H1 (cell line): ENCODE measurements around the gene ADIPOR2. TPM values are rescaled to one million over a fixed set of nuclear protein-coding genes. Genes with fewer than 3 reads are reported as not detected.

ENCODE experiments used
- CTCF ChIA-PET: fragments of 300-600 bp; sonication (Branson Sonifier 250); formaldehyde crosslinking; loops from one replicate; lab custom pipeline; 2021; ENCODE audit not compliant: partially characterized antibody; lab: Charles Lee
- POLR2A ChIA-PET: fragments of 300-600 bp; sonication (Branson Sonifier 250); formaldehyde crosslinking; loops from one replicate; lab custom pipeline; 2021; ENCODE audit warnings: inconsistent platforms; ENCODE audit not compliant: partially characterized antibody; lab: Charles Lee
- DNase-seq, 2 experiments: peaks; one replicate each; pipeline versions ENCODE4 v3.0.0 to v3.0.0-alpha.2; 2010 to 2022; ENCODE audit warnings: low spot score in 2 of 2, low read depth in 1 of 2, mixed read lengths in 1 of 2
- FAIRE-seq: peaks from 2 replicates; lab custom pipeline; 2011; peaks lifted over from hg19 to GRCh38; lab: Jason Lieb, UNC
- H2AFZ ChIP-seq: 2 replicates; pipeline ENCODE4 v1.8.1; 2012; ENCODE audit warnings: low read length, inconsistent platforms
- H2AK5ac ChIP-seq: 2 replicates; pipeline ENCODE4 v1.6.1; 2013; ENCODE audit warnings: low read depth, low read length
- H2BK120ac ChIP-seq: replicated peaks from 2 replicates; pipeline ENCODE3; 2013; ENCODE audit warnings: low read depth, low read length, inconsistent platforms
- H2BK12ac ChIP-seq: 2 replicates; pipeline ENCODE4 v1.6.1; 2013; ENCODE audit warnings: low read depth, low read length
- H2BK15ac ChIP-seq: 2 replicates; pipeline ENCODE4 v1.6.1; 2013; ENCODE audit warnings: low read length
- H2BK20ac ChIP-seq: 2 replicates; pipeline ENCODE4 v1.6.1; 2013; ENCODE audit warnings: low read length
- H2BK5ac ChIP-seq: 2 replicates; pipeline ENCODE4 v1.6.1; 2013; ENCODE audit warnings: low read depth, low read length
- H3K14ac ChIP-seq: 2 replicates; pipeline ENCODE4 v1.6.1; 2013; ENCODE audit warnings: inconsistent platforms; ENCODE audit not compliant: insufficient read length
- H3K18ac ChIP-seq: 2 replicates; pipeline ENCODE4 v1.6.1; 2013; ENCODE audit warnings: low read length; ENCODE audit errors: extremely low read depth
- H3K23ac ChIP-seq: 2 replicates; pipeline ENCODE4 v1.6.1; 2013; ENCODE audit warnings: inconsistent platforms; ENCODE audit not compliant: insufficient read length
- H3K23me2 ChIP-seq: 2 replicates; pipeline ENCODE4 v1.6.1; 2013; ENCODE audit warnings: low read depth, low read length
- H3K27ac ChIP-seq: 2 replicates; pipeline ENCODE4 v1.6.1; 2011; ENCODE audit warnings: low read depth, low read length, inconsistent platforms
- H3K27me3 ChIP-seq, 4 experiments: replicated peaks in 1 of 4; 1 replicate in 1 of 4; 2 replicates in 3 of 4; pipeline versions ENCODE4 v1.6.1 to v1.8.1; 2011 to 2013; ENCODE audit warnings: low read length in 3 of 4, mild to moderate bottlenecking in 3 of 4, inconsistent platforms in 2 of 4, mixed read lengths in 2 of 4, moderate library complexity in 1 of 4; ENCODE audit not compliant: control insufficient read depth in 3 of 4, insufficient read depth in 3 of 4; ENCODE audit errors: extremely low read depth in 1 of 4
- H3K36me3 ChIP-seq, 4 experiments: 2 replicates each; pipeline versions ENCODE4 v1.6.1 to v1.8.1; 2011 to 2013; ENCODE audit warnings: mild to moderate bottlenecking in 4 of 4, low read length in 3 of 4, moderate library complexity in 2 of 4, control low read depth in 1 of 4, inconsistent platforms in 1 of 4; ENCODE audit not compliant: insufficient read depth in 4 of 4, control insufficient read depth in 2 of 4
- H3K4ac ChIP-seq: replicated peaks from 2 replicates; pipeline ENCODE3; 2013; ENCODE audit warnings: low read length, low read depth, mixed read lengths, inconsistent platforms; ENCODE audit not compliant: insufficient read length
- H3K4me1 ChIP-seq, 4 experiments: replicated peaks in 1 of 4; 1 replicate in 1 of 4; 2 replicates in 3 of 4; pipeline versions ENCODE4 v1.6.1 to v1.8.1; 2011 to 2013; ENCODE audit warnings: low read length in 3 of 4, inconsistent platforms in 2 of 4, mixed read lengths in 1 of 4; ENCODE audit not compliant: insufficient read depth in 4 of 4, control insufficient read depth in 3 of 4
- H3K4me2 ChIP-seq, 2 experiments: 2 replicates each; pipeline versions ENCODE4 v1.6.1 to v1.8.1; 2011 to 2013; ENCODE audit warnings: low read depth in 2 of 2, low read length in 2 of 2, control low read depth in 1 of 2, inconsistent platforms in 1 of 2, mild to moderate bottlenecking in 1 of 2; ENCODE audit not compliant: insufficient read depth in 1 of 2
- H3K4me3 ChIP-seq, 4 experiments: fragments of 200-600, 300-600 bp in 1 of 4; sonication (generic), shearing (Covaris generic), sonication (Bioruptor Twin) in 1 of 4; 2 replicates each; pipeline versions ENCODE4 v1.5.1 to v1.8.1; 2011 to 2016; ENCODE audit warnings: low read length in 4 of 4, low read depth in 3 of 4, control low read depth in 2 of 4, inconsistent platforms in 2 of 4, mild to moderate bottlenecking in 2 of 4, mixed read lengths in 1 of 4, moderate library complexity in 1 of 4; ENCODE audit not compliant: insufficient read depth in 2 of 4; ENCODE audit errors: extremely low read depth in 1 of 4
- H3K56ac ChIP-seq: replicated peaks from 2 replicates; pipeline ENCODE3; 2013; ENCODE audit warnings: low read depth, mild to moderate bottlenecking, mixed read lengths, low read length, inconsistent platforms; ENCODE audit not compliant: insufficient read length
- H3K79me1 ChIP-seq: 2 replicates; pipeline ENCODE4 v1.6.1; 2013; ENCODE audit warnings: low read depth, low read length, control low read depth
- H3K79me2 ChIP-seq, 2 experiments: 2 replicates each; pipeline versions ENCODE4 v1.6.1 to v1.8.1; 2012 to 2013; ENCODE audit warnings: low read length in 2 of 2, mild to moderate bottlenecking in 2 of 2, inconsistent platforms in 1 of 2; ENCODE audit not compliant: insufficient read depth in 2 of 2, control insufficient read depth in 1 of 2
- H3K9ac ChIP-seq, 4 experiments: replicated peaks in 1 of 4; 1 replicate in 1 of 4; 2 replicates in 3 of 4; pipeline versions ENCODE4 v1.6.1 to v1.8.1; 2011 to 2013; ENCODE audit warnings: low read depth in 3 of 4, low read length in 3 of 4, control low read depth in 2 of 4, mild to moderate bottlenecking in 2 of 4, moderate library complexity in 2 of 4, inconsistent platforms in 1 of 4; ENCODE audit errors: extremely low read depth in 1 of 4
- H3K9me3 ChIP-seq, 2 experiments: 2 replicates each; pipeline versions ENCODE4 v1.6.1 to v1.8.1; 2012 to 2013; ENCODE audit warnings: mild to moderate bottlenecking in 2 of 2, moderate library complexity in 2 of 2, control low read depth in 1 of 2, inconsistent platforms in 1 of 2, low read depth in 1 of 2, low read length in 1 of 2, mixed read lengths in 1 of 2; ENCODE audit not compliant: insufficient read depth in 2 of 2
- H4K20me1 ChIP-seq, 2 experiments: replicated peaks in 1 of 2; 2 replicates each; pipeline versions ENCODE3 to v1.8.1; 2011 to 2013; ENCODE audit warnings: inconsistent platforms in 2 of 2, low read length in 2 of 2, mild to moderate bottlenecking in 1 of 2; ENCODE audit not compliant: insufficient read depth in 2 of 2, control insufficient read depth in 1 of 2
- H4K5ac ChIP-seq: 2 replicates; pipeline ENCODE4 v1.6.1; 2013; ENCODE audit warnings: low read length, low read depth, mixed read lengths, inconsistent platforms; ENCODE audit not compliant: insufficient read length
- H4K8ac ChIP-seq: 2 replicates; pipeline ENCODE4 v1.8.0; 2013; ENCODE audit warnings: mild to moderate bottlenecking, moderate library complexity, low read length, inconsistent platforms; ENCODE audit not compliant: insufficient read depth; ENCODE audit errors: extremely low read depth
- H4K91ac ChIP-seq: replicated peaks from 2 replicates; pipeline ENCODE3; 2013; ENCODE audit warnings: low read length, mixed read lengths, inconsistent platforms; ENCODE audit not compliant: insufficient read length
- ASH2L ChIP-seq: fragments of 200-600, 300-600 bp; sonication (generic); IDR thresholded peaks from one replicate; pipeline ENCODE4 v1.7.1; 2017; ENCODE audit warnings: low read length
- BACH1 ChIP-seq: IDR thresholded peaks from 2 replicates; pipeline ENCODE4 v1.6.1; 2012; ENCODE audit warnings: low read length, improper control_type of control experiment
- CEBPB ChIP-seq: IDR thresholded peaks from 2 replicates; pipeline ENCODE4 v1.6.1; 2012; ENCODE audit warnings: low read depth, low read length
- EGR1 ChIP-seq: IDR thresholded peaks from 2 replicates; pipeline ENCODE4 v1.6.1; 2011; ENCODE audit warnings: low read depth, low read length, borderline replicate concordance
- HDAC2 ChIP-seq, 2 experiments: fragments of 300-600 bp in 1 of 2; sonication (generic) in 1 of 2; IDR thresholded peaks; 2 replicates each; pipeline ENCODE4 v1.6.1; 2011 to 2012; ENCODE audit warnings: low read depth in 2 of 2, low read length in 2 of 2, mild to moderate bottlenecking in 2 of 2, moderate library complexity in 2 of 2, borderline replicate concordance in 1 of 2, inconsistent platforms in 1 of 2
- JUND ChIP-seq: IDR thresholded peaks from 2 replicates; pipeline ENCODE4 v1.6.1; 2011; ENCODE audit warnings: mild to moderate bottlenecking, improper control_type of control experiment, low read length
- KDM5A ChIP-seq: fragments of 200-600 bp; IDR thresholded peaks from 2 replicates; pipeline ENCODE4 v1.7.1; 2012; ENCODE audit warnings: mild to moderate bottlenecking, low read length, inconsistent platforms, mixed read lengths
- TAF7 ChIP-seq: optimal IDR thresholded peaks from 2 replicates; pipeline ENCODE3; 2011; ENCODE audit warnings: low read depth, mild to moderate bottlenecking, inconsistent platforms, low read length, moderate library complexity, borderline replicate concordance
- WGBS, 2 experiments: shearing (Covaris generic) in 1 of 2; methylation state at CpG; one replicate each; pipeline versions ENCODE4 v1.1.6 to v1.1.7; 2013 to 2015; ENCODE audit warnings: low lambda C conversion rate in 2 of 2, mixed read lengths in 2 of 2, inconsistent platforms in 1 of 2, low coverage in 1 of 2, missing lambda C conversion rate in 1 of 2; ENCODE audit not compliant: insufficient replicate concordance in 2 of 2, insufficient coverage in 1 of 2, insufficient read length in 1 of 2; ENCODE audit errors: extremely low coverage in 1 of 2, missing lambda C conversion rate in 1 of 2; 5-methylcytosine and 5-hydroxymethylcytosine counted together
- polyA plus RNA-seq, 7 experiments: library from polyadenylated mRNA; depleted of rRNA in 3 of 7; stranded (reverse) in 5 of 7; unstranded in 2 of 7; fragments of >200 nt in 5 of 7; fragments of 200-250 nt in 2 of 7; gene quantifications; 1 replicate in 5 of 7; 2 replicates in 1 of 7; 4 replicates in 1 of 7; pipeline versions ENCODE4 v1.2.1 to v1.2.3, GENCODE V29; 2011 to 2013; ENCODE audit warnings: missing spikeins in 2 of 7, mixed read lengths in 2 of 7
- total RNA-seq: library from RNA; stranded (reverse); fragmentation: NEBNext Ultra II Directional; extraction: Animal tissue kit (Norgen Biotek cat#: 25700); gene quantifications from 2 replicates; pipeline ENCODE4 v1.2.1, GENCODE V29; 2021
- TF ChIP-seq, protein P1 (sequence below), 3 experiments: IDR thresholded peaks; 1 replicate in 2 of 3; 2 replicates in 1 of 3; pipeline versions ENCODE4 v1.5.1 to v1.6.1; 2011; ENCODE audit warnings: low read length in 3 of 3, mild to moderate bottlenecking in 3 of 3, inconsistent platforms in 2 of 3, low read depth in 1 of 3, moderate library complexity in 1 of 3; ENCODE audit not compliant: insufficient read depth in 1 of 3; ENCODE audit errors: control extremely low read depth in 1 of 3

ADIPOR2 gene
- total and polyA plus RNA-seq, 2 of the 8 experiments (the other 6 are each of a cell fraction or from before 2014, with no cell fraction given) = 17.5 to 50.8 TPM

DNA sequence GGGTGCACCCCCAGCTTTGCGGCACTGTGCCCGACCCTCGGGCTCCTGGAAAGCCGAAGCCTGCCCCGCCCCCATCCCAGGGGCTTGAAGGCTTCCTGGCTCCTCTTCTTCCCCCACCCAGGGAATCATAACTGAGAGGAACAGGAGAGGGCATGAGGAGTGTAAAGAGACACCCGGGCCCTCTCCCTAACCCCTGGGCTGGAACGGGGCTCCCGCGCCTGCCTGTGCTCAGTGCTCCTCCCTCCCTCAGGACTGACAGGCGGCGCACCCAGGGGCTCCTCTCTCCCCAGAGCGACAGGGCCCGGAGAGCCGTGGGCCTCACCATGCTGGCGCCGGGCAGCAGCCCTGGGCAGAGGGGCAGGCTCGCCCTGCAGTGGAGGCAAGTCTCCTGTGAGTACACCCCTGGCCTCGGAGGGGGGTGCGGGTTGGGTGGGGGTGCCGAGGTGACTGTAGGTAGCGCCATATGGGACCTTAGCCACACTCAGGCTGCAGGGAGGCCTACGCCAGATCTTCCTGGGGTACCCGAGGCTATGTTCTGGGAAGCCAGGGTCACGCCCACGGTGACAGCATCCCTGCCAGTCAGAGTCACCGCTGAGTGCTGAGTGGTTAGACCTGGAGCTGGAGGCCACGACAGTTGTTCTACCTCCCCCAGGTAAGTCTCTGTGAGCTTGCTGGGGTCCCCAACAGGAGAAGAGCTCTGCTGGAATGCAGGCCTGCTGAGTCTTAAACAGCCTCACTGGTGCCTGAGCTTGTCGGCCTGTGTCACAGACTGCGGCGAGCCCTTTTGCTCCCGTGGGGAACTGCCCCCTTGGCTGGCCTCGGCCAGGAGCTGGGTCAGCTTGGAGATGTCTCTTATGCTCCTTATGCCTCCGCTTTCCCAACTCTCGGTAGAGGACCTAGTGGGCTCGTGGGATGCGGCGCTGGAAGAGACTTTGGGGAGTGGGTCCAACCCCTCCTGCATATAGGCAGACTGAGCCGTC, 137.2 kb downstream of the ADIPOR2 start:
- H3K4ac ChIP-seq = no peak overlapping the region
- no peak overlapping the region for H2BK20ac ChIP-seq
- H2BK12ac ChIP-seq = no peak overlapping the region
- ChIA-PET CTCF (interaction anchor here (0.7 to 3.9 kb wide), 5 partner anchors 12 to 112 kb away, joined by 3 to 20 read pairs (median 4); no protein-coding TSS in a partner anchor), POLR2A (no interaction called here)
- FAIRE-seq = no peak
- H2BK15ac ChIP-seq = no peak overlapping the region
- no peak overlapping the region for H3K14ac ChIP-seq
- H3K36me3 ChIP-seq = no peaks in the 10 kb centered on the region
- no peaks in the 10 kb centered on the region for H3K79me2 ChIP-seq
- no peak overlapping the region for H4K91ac ChIP-seq
- no peak overlapping the region for H4K5ac ChIP-seq
- H3K23me2 ChIP-seq = peaks cover 3% of the 10 kb centered on the region; the same call in 1 of the 2 replicates
- 79% methylated on average over 29 of the region's 38 CpGs; no CpG with 5 or more reads in 1 of the 2 experiments for WGBS, 2 experiments
- no peak overlapping the region for H3K4me2 ChIP-seq
- no peak overlapping the region for H2BK120ac ChIP-seq
- no peak overlapping the region for H4K8ac ChIP-seq
- H3K56ac ChIP-seq = no peak overlapping the region
- H3K23ac ChIP-seq = no peak overlapping the region
- H3K18ac ChIP-seq = no peak overlapping the region
- peaks cover 0 to 8% (median 6%) of the 10 kb centered on the region in 4 experiments; a peak in 5 of 7 replicates for H3K4me1 ChIP-seq
- no peak overlapping the region for H2AK5ac ChIP-seq
- H2AFZ ChIP-seq = no peak overlapping the region
- H3K9me3 ChIP-seq = no peaks in the 10 kb centered on the region
- H3K27me3 ChIP-seq = peaks cover 0 to 5% (median 2%) of the 10 kb centered on the region in 4 experiments; a peak in 3 of 7 replicates
- no peak overlapping the region for H3K9ac ChIP-seq
- H3K79me1 ChIP-seq = no peaks in the 10 kb centered on the region; the same call in 1 of the 2 replicates
- H3K4me3 ChIP-seq = no peak overlapping the region
- peaks cover 0 to 4% of the 10 kb centered on the region in 2 experiments for H4K20me1 ChIP-seq
- no peak overlapping the region for H3K27ac ChIP-seq
- no peak overlapping the region for H2BK5ac ChIP-seq
- no peak for DNase-seq
- TF ChIP-seq, protein P1, sequence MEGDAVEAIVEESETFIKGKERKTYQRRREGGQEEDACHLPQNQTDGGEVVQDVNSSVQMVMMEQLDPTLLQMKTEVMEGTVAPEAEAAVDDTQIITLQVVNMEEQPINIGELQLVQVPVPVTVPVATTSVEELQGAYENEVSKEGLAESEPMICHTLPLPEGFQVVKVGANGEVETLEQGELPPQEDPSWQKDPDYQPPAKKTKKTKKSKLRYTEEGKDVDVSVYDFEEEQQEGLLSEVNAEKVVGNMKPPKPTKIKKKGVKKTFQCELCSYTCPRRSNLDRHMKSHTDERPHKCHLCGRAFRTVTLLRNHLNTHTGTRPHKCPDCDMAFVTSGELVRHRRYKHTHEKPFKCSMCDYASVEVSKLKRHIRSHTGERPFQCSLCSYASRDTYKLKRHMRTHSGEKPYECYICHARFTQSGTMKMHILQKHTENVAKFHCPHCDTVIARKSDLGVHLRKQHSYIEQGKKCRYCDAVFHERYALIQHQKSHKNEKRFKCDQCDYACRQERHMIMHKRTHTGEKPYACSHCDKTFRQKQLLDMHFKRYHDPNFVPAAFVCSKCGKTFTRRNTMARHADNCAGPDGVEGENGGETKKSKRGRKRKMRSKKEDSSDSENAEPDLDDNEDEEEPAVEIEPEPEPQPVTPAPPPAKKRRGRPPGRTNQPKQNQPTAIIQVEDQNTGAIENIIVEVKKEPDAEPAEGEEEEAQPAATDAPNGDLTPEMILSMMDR (IDR thresholded peaks at IDR 0.05; ENCODE audit: control extremely low read depth in 1 of 3, insufficient read depth in 1 of 3, low read depth in 1 of 3, low read length in 3 of 3) = no peak
- TF ChIP-seq ASH2L = no peak
- no peak for TF ChIP-seq HDAC2 (IDR thresholded peaks at IDR 0.05; ENCODE audit: borderline replicate concordance in 1 of 2, low read depth in 2 of 2, low read length in 2 of 2)
- no peak for TF ChIP-seq TAF7
- TF ChIP-seq KDM5A = no peak
- TF ChIP-seq EGR1 = no peak
- TF ChIP-seq CEBPB = no peak
- no peak for TF ChIP-seq BACH1
- TF ChIP-seq JUND = no peak
